IPS-NIHi7 (cell line): ENCODE data around the gene SATB1.
A peak's percentile ranks its signal among the peaks of the same experiment; 100 is the strongest.
"Not testable (repeated sequence)": the region's sequence is repeated elsewhere in the genome, so short reads cannot be mapped to it uniquely, and the experiment has no call there.

ENCODE experiments used
- DNase-seq: peaks from one replicate; pipeline ENCODE4 v3.0.0; 2012; ENCODE audit warnings: mixed read lengths; ENCODE audit errors: extremely low spot score

Gene SATB1

DNA sequence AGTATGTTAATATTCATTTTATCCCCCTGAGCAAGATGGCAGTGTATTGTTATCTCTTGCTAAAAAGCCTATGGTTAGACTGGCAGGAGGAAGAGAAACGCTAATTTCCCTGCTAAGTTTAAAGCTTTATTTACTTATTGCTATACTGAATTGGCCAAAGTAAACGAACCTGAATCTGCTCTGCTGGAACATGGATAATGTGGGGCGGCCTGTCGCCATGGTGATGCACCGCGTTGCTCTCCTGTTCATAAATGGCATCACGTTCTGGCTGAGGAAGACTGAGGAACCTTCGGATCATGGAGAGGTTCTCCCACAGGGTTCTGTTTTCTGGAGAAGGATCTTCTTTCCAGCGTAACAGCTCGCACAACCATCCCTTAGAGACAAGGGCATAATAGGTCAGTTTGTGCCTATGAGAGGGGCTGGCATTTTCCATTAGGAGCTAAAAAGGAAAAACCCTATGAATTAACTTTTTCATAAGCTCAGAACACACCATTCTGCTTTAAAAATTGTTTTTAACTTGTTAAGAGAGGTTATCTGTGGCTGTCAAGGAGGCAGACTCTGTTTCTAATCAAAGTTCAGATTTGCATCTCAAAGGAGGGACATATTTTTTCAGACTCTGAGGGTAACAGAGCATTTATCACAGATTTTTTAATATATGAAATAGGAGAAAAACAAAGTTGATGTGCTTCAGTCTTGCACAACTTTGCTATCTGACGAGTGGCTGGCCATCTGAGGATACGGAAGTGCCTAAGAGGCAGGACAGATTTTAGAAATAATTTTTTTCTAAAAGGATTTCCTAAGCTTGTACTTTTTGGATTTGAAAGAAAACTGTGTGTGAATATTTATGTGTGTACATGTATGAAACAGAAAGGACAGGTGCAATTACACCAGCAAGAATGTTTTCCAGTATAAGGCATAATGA is 73.1 kb downstream of the SATB1 start:
- no peak for DNase-seq

DNA sequence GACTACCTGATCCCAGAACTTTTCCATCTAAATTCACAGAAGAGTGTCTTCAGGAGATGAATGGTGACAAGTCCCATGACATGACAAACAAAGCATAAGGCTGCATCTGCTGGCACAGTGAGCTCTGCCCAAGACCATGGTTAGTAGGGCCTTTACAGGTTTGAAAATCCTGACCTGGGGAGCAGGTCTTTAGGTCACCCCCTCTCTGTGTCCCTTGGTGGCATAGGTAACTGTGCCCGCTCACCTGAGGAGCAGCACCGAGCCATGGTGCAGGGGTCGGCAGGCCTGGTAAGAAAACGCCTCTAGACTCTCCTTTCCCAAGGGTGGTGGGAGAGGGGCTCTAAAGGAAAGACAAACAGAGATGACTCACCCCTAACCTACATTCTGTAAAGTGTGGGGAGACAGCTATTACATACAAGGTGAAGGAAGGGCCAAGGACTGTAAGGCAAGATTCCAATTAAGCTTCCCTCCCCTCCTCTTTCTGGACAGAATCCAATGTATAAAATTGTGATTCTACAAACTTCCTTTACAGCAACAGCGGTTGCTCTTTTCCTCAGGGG is 74.0 kb downstream of the SATB1 start:
- DNase-seq = peak; percentile 19

DNA sequence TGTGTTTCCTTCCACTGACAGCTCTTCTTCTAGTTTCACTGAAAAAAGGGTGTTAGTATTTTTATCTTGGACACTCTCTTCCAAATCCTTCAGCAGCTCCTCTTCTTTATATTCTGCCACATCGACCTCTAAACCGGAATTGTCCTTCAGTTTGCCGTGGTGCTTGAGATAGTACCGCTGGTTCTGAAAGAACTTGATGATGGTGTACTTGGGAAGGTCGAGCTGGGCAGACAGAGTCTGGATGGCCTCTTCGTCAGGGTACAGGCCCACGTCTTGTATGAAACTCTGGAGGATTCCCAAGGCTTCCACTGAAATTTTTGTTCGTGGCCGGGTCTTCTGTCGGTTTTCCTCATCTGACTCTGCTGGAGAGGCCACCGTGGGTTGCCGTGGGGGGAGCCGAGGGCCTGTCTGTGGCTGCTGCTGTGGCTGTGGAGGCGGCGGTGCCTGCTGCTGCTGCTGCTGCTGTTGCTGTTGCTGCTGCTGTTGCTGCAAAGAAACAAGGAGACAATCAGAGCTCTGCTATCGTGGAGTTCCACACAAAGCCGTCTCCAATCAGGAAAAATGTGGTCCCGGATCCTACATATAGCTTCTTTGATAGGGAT is 75.8 kb downstream of the SATB1 start:
- no peak for DNase-seq

DNA sequence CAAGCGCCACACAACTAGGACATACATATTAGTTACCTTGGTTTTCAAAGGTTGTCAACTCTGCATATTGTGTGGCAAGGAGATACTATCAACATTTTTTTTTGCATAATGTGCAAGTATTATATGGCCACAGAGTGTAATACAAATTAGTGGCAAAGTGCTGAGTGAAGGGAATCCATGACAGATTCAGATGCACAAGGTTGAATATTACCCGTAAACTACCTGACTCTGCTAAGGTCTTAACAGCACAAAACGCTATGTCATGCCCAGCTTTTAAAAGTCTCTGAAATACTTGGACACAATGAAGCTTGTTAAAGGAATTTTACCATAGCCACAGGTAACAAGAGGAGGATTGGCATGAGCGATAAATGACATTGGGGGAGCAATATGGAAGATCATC is 79.0 kb downstream of the SATB1 start:
- no peak for DNase-seq

DNA sequence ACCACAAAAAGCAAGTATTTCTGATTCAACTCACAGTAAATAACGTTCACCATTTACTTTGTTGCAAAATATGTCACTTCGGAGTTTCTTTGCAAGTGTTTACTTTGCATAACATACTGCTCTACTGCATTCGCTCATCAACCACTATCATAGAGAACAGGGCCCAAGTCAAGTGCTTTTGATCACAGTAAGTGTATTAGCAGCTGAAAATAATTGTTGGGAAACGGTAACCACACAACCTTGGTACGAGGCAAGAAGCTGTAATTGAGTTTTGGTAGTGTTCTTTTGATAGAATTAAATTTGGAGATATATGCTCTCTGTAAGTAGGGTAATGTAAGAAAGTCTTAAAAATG is 80.1 kb downstream of the SATB1 start:
- no peak for DNase-seq

DNA sequence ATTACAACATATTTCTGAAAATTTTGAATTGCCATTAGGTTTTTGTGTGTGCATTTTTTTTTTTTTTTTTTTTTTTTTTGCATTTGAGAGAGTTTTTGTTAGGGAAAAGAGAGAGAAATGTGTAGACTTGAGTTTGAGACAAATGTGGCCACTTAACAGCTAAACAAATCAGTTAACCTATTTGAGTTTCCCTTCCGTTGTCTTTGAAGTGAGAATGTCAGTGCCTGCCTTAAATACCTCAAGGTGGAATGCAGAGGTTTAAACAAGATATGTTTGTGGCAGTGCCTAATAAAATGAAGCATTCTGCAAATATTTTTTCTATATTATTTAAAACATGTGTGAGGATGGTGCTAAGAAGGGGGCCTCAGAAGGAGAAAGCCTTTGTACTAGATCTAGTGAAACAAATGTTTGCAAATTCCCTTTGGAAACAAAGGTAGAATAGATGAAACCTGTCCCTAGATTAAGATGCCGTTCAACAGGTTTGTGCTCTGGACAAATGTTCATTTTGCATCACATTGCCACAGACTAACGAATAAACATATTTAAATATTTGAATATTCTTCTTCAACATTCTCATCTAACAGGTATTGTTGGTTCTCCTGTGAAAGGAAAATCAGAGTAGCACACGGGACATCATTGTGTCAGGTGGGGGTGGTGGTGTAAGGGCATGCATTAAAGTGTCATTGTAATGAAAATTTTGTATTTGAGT is 80.7 kb downstream of the SATB1 start:
- peak; percentile 14 for DNase-seq

DNA sequence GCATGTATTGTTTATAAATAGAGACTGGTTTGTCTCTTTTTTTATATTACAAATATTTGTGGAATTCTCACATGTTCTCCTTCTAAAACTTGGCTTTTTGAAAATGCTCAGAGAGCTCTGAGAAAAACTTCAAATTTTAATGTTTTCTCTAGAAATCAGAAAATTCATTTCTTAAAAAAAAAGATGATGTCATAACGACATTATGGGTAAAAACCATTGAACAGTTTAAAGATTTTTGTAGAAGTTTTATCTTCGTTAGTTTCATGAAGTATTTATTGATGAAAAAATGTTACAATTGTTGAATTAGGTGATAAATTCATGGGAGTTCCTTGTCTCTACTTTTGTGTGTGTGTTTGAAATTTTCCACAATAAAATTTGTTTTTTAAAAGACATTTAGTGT is 81.3 kb downstream of the SATB1 start:
- no peak for DNase-seq

DNA sequence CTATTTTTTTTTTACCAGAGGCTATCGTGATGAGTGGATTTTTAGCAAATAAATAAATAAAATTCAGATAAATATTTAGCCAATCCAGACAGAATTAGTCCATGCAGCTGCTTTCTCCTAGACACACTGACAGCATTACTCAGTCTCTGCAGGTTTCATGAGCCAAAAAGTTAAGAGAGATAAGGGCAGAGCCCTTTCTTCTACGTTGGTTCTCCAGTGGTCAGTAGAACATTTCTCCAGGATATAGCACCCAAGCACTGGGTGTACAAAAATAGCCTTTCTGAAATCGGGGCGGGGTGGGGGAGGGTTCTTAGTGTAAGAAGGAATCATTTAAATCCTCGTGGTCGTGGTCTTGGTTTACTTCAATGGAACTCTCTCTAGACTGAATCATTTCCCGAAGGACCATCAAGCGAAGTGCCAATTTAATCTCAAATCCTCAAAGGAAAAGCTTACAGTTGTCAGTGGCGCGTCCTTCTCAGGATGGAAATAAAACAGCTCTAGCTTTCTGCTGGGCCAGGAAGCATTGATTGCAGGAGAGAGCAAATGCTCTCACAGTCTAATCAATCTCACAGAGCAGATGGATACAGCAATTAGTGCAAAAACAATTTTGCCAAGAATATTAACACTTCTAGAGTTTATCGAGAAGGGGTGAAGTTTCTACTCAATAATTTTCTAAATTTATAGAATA is 86.2 kb downstream of the SATB1 start:
- no peak for DNase-seq

DNA sequence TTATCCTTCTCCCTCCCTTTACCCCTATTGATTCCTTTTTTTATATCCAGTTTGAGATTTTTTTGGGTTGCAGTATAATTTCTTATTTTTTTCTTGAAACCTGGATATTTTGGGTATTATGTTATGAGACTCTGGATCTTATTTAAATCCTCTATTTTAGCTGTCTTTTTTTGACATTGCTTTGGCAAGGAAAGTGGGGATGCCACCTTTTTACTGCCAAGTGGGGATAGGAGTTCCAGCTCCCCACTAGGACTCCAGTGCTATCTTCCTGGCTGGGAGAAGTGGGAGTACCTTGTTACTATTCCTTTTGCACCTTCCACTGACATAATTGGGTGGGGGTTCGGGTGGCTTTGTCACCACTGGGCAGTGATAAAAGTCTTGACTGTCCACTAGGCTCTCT is 87.9 kb downstream of the SATB1 start:
- DNase-seq = no peak

DNA sequence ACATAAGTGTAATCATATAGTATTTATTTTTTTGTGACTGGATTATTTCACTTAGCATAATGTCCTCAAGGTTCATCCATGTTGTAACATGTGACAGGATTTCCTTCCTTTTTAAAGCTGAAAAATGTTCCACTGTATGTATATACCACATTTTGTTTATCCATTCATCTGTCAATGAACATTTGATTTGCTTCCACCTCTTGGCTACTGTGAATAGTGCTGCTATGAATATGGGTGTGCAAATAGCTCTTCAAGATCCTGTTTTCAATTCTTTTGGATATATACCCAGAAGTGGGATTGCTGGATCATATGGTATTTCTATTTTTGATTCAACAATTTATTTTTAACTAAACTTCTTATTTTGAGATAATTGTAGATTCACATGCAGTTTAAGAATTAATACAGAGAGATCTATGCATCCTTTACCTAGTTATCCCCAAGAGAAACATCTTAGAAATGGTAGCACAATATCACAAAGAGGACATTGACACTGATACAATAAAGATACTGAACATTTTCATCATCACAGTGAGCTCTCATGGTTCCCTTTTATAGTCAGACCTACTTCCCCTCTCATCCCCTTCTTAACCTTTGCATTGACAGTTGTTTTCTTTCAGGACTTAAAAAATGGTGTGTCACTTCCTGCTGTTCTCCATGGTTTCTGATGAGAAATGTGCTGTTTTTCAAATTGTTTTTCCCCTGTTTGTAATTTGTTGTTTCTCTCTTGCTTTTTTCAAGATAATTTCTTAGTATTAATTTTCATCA is 90.1 kb downstream of the SATB1 start:
- DNase-seq = no peak

DNA sequence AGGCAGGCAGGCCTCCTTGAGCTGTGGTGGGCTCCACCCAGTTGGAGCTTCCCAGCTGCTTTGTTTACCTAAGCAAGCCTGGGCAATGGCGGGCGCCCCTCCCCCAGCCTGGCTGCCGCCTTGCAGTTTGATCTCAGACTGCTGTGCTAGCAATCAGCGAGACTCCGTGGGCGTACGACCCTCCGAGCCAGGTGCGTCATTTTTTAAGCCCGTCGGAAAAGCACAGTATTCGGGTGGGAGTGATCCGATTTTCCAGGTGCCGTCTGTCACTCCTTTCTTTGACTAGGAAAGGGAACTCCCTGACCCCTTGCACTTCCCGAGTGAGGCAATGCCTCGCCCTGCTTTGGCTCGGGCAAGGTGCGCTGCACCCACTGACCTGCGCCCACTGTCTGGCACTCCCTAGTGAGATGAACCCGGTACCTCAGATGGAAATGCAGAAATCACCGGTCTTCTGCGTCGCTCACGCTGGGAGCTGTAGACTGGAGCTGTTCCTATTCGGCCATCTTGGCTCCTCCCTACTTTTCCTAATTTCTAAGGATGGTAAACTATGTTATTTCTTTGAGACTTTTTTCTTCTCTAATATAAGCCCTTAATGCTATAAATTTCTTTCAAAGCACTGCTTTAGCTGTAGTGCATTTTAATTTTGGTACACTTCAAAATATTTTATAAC is 94.2 kb downstream of the SATB1 start:
- not testable (repeated sequence) for DNase-seq

DNA sequence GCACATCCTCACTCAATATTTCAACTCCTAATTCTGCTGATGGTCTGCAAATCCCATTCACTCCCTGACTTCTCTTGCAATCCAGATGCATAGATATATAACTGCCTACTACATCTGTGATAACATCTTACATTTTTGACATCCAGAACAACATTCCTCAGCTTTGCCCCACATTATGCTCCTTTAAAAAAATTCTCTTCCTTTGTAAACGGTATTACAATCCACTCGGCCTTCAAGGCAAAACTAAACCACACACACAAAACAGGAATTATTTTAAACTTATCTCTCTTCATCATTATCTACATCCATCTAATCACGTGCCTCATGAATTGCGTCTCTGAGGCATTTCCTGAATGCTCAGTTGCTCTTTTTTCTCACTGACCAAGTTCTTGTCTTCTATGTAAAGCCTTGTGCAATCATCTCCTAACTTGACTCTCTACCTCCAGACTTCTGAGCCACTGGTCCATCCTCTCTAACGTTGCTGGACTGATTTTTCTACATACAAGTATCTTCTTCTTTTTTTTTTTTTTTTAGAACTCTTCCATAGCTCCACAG is 117.0 kb downstream of the SATB1 start:
- DNase-seq = no peak

DNA sequence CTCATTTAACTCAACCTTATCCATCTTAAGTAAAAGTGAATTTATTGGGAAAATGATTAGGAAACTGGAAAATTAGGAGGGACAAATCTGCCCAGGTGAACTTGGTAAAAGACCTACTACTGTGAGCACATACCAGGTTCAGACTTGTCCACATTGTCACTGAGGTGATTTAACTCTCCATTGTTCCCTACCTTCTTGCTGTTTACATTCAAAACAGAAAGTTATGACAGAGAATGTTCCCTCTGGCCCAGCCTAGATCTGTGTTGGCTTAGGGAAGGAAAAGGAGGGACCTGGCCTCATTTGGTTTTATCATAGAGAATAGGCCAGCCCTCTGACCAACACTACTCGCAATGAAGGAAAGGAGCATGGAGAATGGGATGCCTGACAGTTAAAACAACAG is 117.6 kb downstream of the SATB1 start:
- no peak for DNase-seq

DNA sequence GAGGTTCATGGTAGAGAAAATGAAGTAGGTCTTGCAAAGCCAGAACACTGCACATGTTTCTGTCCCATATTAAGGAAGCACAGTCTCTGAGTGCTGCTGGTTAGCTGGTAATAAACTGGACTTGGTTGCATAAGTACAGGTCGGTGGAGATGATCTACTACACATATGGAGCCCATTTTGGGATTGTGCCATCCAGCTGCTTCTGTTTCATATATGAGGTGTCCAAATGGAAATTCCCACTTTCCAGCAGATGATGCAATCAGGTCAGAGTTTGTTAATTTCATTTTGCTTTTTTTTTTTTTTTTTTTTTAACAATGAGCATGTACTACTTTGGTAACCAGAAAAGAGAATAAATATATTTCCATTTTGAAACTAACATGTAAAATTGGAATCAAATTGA is 122.6 kb downstream of the SATB1 start:
- no peak for DNase-seq

DNA sequence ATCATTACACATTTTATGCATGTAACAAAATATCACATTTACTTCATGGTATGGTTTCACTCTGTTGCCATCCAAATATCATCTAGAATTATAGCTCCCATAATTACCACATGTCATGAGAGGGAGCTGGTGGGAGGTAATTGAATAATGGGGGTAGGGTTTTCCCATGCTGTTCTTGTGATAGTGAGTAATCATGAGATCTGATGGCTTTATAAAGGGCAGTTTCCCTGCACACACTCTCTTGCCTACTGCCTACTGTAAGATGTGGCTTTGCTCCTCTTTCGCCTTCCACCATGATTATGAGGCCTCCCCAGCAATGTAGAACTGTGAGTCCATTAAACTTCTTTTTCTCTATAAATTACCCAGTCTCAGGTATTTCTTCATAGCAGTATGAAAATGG is 123.4 kb downstream of the SATB1 start:
- no peak for DNase-seq

DNA sequence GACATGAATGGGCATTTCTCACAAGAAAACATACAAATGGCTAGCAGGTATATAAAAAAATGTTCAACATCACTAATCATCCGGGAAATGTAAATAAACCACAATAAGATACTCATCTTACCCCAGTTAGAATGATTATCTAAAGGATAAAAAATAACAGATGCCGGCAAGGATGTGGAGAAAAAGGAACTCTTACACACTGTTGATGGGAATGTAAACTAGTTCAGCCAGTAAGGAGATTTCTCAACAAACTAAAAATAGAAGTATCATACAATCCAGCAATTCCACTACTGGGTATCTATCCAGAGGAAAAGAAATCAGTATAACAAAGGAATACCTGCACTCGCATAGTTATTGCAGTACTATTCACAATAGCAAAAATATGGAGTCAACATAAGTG is 124.2 kb downstream of the SATB1 start:
- DNase-seq = no peak

DNA sequence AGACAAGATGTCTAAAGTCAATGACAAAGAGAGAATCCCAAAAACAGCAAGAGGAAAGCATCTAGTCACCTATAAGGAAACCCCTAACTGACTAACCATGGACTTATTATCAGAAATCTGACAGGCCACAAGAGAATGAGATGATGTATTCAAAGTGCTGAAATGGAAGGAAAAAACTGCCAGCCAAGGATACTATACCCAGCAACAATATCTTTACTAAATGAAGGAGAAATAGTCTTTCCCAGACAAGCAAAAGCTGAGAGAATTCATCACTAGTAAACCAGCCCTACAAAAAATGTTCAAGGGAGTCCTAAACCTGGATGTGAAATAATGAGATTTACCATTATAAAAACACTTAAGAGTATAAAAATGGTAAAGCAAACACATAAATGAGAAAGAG is 128.0 kb downstream of the SATB1 start:
- DNase-seq = no peak
